PC-9 (cell line): ENCODE results near the gene CTU1. TPM values are rescaled to one million over a fixed set of nuclear protein-coding genes. Genes with fewer than 3 reads are reported as not detected.
A peak's percentile ranks its signal among the peaks of the same experiment; 100 is the strongest.

ENCODE experiments used
- BruUV-seq: library from RNA; stranded (reverse); fragments of 400-500 nt; replicated peaks from 2 replicates; lab custom pipeline; 2021; lab: Mats Ljungman, UMichigan
- CTCF ChIA-PET: fragments of 300-600 bp; sonication (Branson Sonifier 250); formaldehyde crosslinking; loops from one replicate; lab custom pipeline; 2022; ENCODE audit warnings: antibody characterized with exemption; lab: Charles Lee
- POLR2A ChIA-PET: fragments of 300-600 bp; sonication (Branson Sonifier 250); formaldehyde crosslinking; loops from one replicate; lab custom pipeline; 2022; ENCODE audit warnings: antibody characterized with exemption; ENCODE audit not compliant: unreplicated experiment; lab: Charles Lee
- DNase-seq, 2 experiments: peaks; one replicate each; pipeline versions ENCODE4 v3.0.0 to v3.0.0-alpha.2; 2015 to 2022; ENCODE audit warnings: mixed read lengths in 1 of 2
- H2AFZ ChIP-seq: fragments of 200-600 bp; sonication (generic); 2 replicates; pipeline ENCODE4 v1.8.1; 2017; ENCODE audit warnings: antibody characterized with exemption
- H3F3A ChIP-seq: fragments of 200-600 bp; sonication (generic); 2 replicates; pipeline ENCODE4 v1.8.1; 2017; ENCODE audit warnings: antibody characterized with exemption, mild to moderate bottlenecking, low read depth; ENCODE audit not compliant: insufficient read depth
- H3K27ac ChIP-seq: fragments of 200-600 bp; sonication (generic); 2 replicates; pipeline ENCODE4 v1.6.1; 2016; ENCODE audit warnings: mixed run types
- H3K27me3 ChIP-seq: fragments of 200-600 bp; sonication (generic); 2 replicates; pipeline ENCODE4 v1.6.1; 2016; ENCODE audit warnings: low read depth, mixed run types; ENCODE audit not compliant: insufficient read depth
- H3K36me3 ChIP-seq: fragments of 200-600 bp; sonication (generic); 2 replicates; pipeline ENCODE4 v1.6.1; 2016; ENCODE audit warnings: low read depth, mixed run types
- H3K4me1 ChIP-seq: fragments of 200-600 bp; sonication (generic); replicated peaks from 2 replicates; pipeline ENCODE4 v1.6.1; 2016; ENCODE audit warnings: mixed run types; ENCODE audit not compliant: insufficient read depth
- H3K4me2 ChIP-seq: fragments of 200-600 bp; sonication (generic); 2 replicates; pipeline ENCODE4 v1.6.1; 2017; ENCODE audit warnings: mixed run types
- H3K4me3 ChIP-seq: fragments of 200-600 bp; sonication (generic); 2 replicates; pipeline ENCODE4 v1.6.1; 2016; ENCODE audit warnings: mixed run types
- H3K79me2 ChIP-seq: fragments of 200-600 bp; sonication (generic); 2 replicates; pipeline ENCODE4 v1.6.1; 2017; ENCODE audit warnings: low read depth, mixed run types
- H3K9me2 ChIP-seq: fragments of 200-600 bp; sonication (generic); 2 replicates; pipeline ENCODE4 v1.8.1; 2017; ENCODE audit warnings: mild to moderate bottlenecking; ENCODE audit not compliant: insufficient read depth
- H3K9me3 ChIP-seq: fragments of 200-600 bp; sonication (generic); 2 replicates; pipeline ENCODE4 v1.8.1; 2016; ENCODE audit warnings: low read depth; ENCODE audit not compliant: insufficient read depth
- H4K20me1 ChIP-seq: fragments of 200-600 bp; sonication (generic); 2 replicates; pipeline ENCODE4 v1.8.1; 2017; ENCODE audit not compliant: insufficient read depth
- EZH2 ChIP-seq: fragments of 200-600 bp; sonication (generic); IDR thresholded peaks from 2 replicates; pipeline ENCODE4 v1.8.0; 2017; ENCODE audit warnings: antibody characterized with exemption, low read depth
- intact Hi-C: fragments of 100-400 bp; cut with micrococcal nuclease; formaldehyde crosslinking; loops from one replicate; pipeline ENCODE4 v1.10.0; 2022; ENCODE audit not compliant: unreplicated experiment
- total RNA-seq: library from RNA; stranded (reverse); gene quantifications from 2 replicates; pipeline ENCODE4 v1.2.3, GENCODE V29; 2021
- TF ChIP-seq, protein P1 (sequence below): fragments of 200-600 bp; sonication (generic); conservative IDR thresholded peaks from 2 replicates; pipeline ENCODE4 v1.6.1; 2017; ENCODE audit warnings: mixed run types, antibody characterized with exemption, mild to moderate bottlenecking, moderate library complexity

CTU1 gene
- total RNA-seq, 1 experiment from 2014 or later = 7.2 TPM

DNA sequence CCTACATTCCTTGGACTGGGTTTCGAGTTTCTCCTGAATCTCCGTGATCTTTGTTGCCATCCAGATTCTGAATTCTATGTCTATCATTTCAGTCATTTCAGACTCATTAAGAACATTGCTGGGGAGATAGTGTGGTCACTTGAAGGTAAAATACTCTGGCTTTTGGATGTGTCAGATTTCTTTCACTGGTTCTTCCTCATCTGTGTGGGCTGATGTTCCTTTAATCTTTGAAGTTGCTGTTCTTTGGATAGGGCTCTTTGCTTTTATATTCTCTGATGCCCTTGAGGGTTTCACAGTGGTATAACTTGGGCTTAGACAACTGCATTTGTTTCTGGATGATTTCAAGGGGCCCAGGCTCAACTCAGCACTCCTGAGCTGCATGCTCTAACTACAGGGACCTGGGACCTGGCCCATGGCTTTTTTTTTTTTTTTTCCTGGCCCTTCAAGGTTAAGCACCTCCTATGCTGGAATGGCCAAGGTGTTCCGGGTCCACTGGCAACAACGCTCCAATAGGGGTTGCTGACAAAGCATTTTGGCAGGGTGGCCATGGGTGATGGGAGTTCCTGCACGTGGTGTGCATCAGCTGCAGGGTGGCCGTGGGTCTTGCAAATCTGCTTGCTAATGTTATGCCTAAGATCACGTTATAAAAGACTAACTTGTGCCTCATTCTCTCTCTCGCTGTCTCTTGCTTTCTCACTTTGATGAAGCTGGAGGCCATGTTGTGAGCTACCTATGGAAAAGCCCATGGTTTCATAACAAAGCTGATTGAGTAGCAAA lies 28.0 kb upstream of the CTU1 start:
- ChIA-PET CTCF (no interaction called here), POLR2A (no interaction called here)
- no TSS peak for BruUV-seq
- no peak for TF ChIP-seq EZH2
- TF ChIP-seq, protein P1, sequence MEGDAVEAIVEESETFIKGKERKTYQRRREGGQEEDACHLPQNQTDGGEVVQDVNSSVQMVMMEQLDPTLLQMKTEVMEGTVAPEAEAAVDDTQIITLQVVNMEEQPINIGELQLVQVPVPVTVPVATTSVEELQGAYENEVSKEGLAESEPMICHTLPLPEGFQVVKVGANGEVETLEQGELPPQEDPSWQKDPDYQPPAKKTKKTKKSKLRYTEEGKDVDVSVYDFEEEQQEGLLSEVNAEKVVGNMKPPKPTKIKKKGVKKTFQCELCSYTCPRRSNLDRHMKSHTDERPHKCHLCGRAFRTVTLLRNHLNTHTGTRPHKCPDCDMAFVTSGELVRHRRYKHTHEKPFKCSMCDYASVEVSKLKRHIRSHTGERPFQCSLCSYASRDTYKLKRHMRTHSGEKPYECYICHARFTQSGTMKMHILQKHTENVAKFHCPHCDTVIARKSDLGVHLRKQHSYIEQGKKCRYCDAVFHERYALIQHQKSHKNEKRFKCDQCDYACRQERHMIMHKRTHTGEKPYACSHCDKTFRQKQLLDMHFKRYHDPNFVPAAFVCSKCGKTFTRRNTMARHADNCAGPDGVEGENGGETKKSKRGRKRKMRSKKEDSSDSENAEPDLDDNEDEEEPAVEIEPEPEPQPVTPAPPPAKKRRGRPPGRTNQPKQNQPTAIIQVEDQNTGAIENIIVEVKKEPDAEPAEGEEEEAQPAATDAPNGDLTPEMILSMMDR = no peak
- Histone ChIP-seq H3K27ac (no peak overlapping the region), H3K9me2 (no peaks in the 10 kb centered on the region), H3K4me2 (no peak overlapping the region), H3F3A (no peaks in the 10 kb centered on the region), H3K36me3 (no peaks in the 10 kb centered on the region), H2AFZ (no peak overlapping the region), H3K4me3 (no peak overlapping the region), H3K79me2 (no peaks in the 10 kb centered on the region), H3K9me3 (peaks cover 8% of the 10 kb centered on the region; the same call in 1 of the 2 replicates), H4K20me1 (no peaks in the 10 kb centered on the region), H3K27me3 (peaks cover 90% of the 10 kb centered on the region), H3K4me1 (no peaks in the 10 kb centered on the region)
- intact Hi-C loops = no loop called here
- DNase-seq = no peak

DNA sequence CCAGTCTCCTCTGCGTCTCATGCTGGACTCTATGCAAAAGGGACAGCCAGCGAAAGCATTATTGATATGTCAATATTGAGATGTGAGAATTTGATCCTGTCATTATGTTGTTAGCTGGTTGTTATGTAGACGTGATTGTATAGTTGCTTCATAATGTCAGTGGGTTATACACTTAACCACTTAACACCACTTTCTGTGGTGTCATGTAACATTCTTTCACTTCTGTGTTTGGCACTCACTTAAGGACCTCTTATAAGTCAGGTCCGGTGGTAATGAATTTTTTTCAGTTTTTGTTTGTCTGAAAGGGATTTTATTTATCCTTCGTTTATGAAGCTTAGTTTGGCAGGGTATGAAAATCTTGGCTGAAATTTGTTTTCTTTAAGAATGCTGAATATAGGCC lies 26.8 kb upstream of the CTU1 start:
- H3K79me2 ChIP-seq = no peaks in the 10 kb centered on the region
- no peak for TF ChIP-seq EZH2
- TF ChIP-seq, protein P1 = no peak
- peaks cover 90% of the 10 kb centered on the region for H3K27me3 ChIP-seq
- H3K9me3 ChIP-seq = peaks cover 8% of the 10 kb centered on the region; the same call in 1 of the 2 replicates
- H3K36me3 ChIP-seq = no peaks in the 10 kb centered on the region
- CTCF ChIA-PET = no interaction called here
- H3F3A ChIP-seq = no peaks in the 10 kb centered on the region
- H3K4me3 ChIP-seq = no peak overlapping the region
- no peaks in the 10 kb centered on the region for H3K4me1 ChIP-seq
- H2AFZ ChIP-seq = no peak overlapping the region
- POLR2A ChIA-PET = no interaction called here
- no peaks in the 10 kb centered on the region for H4K20me1 ChIP-seq
- BruUV-seq = no TSS peak
- no peak overlapping the region for H3K4me2 ChIP-seq
- no peak for DNase-seq
- intact Hi-C loops = no loop called here
- H3K27ac ChIP-seq = no peak overlapping the region
- H3K9me2 ChIP-seq = no peaks in the 10 kb centered on the region

DNA sequence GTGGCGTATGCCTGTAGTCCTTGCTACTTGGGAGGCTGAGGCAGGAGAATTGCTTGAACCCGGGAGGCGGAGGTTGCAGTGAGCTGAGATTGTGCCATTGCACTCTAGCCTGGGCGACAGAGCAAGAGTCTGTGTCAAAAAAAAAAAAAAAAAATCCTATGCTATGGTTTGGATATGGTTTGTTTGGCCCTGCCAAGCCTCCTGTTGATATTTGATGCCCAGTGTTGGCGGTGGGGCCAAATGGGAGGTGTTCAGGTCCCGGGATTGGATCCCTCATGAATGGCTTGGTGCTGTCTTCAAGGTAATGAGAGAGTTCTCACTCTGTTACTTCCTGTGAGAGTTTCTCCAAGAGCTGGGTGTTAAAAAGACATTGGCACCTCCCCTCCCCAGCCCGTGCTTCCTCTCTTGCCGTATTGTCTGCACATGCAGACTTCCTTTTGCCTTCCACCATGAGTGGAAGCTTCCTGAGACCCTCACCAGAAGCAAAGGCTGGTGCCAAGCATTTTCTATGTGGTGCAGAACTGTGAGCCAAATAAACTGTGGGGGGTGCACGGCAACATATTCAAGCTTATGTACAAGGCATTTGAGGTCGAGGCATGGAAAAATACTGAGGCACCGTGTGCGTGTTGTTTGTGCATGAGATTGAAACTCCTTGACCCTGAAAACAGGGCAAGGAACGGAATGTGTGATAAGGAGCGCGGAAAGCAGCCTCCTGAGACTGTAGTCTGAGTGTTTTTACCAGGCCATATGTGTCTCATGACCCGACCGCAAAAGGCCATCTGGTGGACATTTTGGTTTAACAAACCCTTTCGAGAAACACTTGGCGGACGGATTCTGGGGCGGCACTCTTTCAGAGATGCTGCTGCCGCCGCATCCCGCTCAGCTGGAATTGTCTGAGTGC lies 23.8 kb upstream of the CTU1 start:
- Histone ChIP-seq H3K27ac (no peak overlapping the region), H3K4me1 (0 out of 2 replicates have a peak, but pooled peaks cover 9% of the 10 kb centered on the region), H3K4me3 (no peak overlapping the region), H3K9me3 (peaks cover 8% of the 10 kb centered on the region; the same call in 1 of the 2 replicates), H3K27me3 (peaks cover 89% of the 10 kb centered on the region), H3K9me2 (no peaks in the 10 kb centered on the region), H4K20me1 (no peaks in the 10 kb centered on the region), H3K4me2 (0 out of 2 replicates have a peak overlapping the region, but pooled peaks have one; percentile 14), H2AFZ (no peak overlapping the region), H3K36me3 (no peaks in the 10 kb centered on the region), H3K79me2 (no peaks in the 10 kb centered on the region), H3F3A (peaks cover 4% of the 10 kb centered on the region; the same call in 1 of the 2 replicates)
- BruUV-seq = no TSS peak
- TF ChIP-seq, protein P1 = no peak; the same call in 1 of the 2 replicates
- no peak for TF ChIP-seq EZH2
- intact Hi-C loops = no loop called here
- DNase-seq = peak in 1 of 2 experiments; percentile 8
- ChIA-PET POLR2A (no interaction called here), CTCF (no interaction called here)
